Vagina (tissue), 2 donors: ENCODE data around the gene ANK2.

Experiments
- POLR2A ChIP-seq, 2 donors: fragments of 450-650 bp; IDR thresholded peaks; one replicate each; pipeline ENCODE4 v1.6.1; 2017; ENCODE audit warnings: antibody characterized with exemption in 2 of 2, mild to moderate bottlenecking in 2 of 2, moderate library complexity in 2 of 2
- POLR2AphosphoS5 ChIP-seq, 2 donors: sonication (generic); formaldehyde crosslinking; IDR thresholded peaks; one replicate each; pipeline ENCODE4 v1.9.0; 2017; ENCODE audit warnings: antibody characterized with exemption in 2 of 2, mild to moderate bottlenecking in 2 of 2, low read depth in 1 of 2; ENCODE audit not compliant: insufficient read depth in 1 of 2

DNA sequence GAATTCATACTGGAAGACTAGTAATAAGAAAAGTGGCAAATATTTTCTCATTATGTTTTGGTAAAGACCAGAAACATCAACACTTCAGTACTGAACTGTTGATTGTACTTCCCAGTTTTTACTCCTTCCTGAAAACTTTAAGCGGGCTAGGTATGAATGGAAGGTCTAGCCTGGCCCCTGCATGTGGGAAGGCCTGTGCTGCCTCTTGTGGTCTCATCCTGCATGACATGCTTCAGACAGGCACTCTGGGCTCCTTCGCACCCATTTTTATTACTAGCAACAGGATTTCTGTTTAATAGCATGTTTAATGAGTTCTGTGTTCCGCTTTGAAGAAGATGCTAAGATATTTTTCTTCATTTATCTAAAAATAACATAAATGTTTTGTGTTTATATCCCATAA is 279.1 kb downstream of the ANK2 start:
- TF ChIP-seq POLR2A (IDR thresholded peaks at IDR 0.05) (no peak), POLR2AphosphoS5 (IDR thresholded peaks at IDR 0.05; ENCODE audit: insufficient read depth in 1 of 2, low read depth in 1 of 2) (no peak)
